ENCODE results near the gene GALNT5.

DNA sequence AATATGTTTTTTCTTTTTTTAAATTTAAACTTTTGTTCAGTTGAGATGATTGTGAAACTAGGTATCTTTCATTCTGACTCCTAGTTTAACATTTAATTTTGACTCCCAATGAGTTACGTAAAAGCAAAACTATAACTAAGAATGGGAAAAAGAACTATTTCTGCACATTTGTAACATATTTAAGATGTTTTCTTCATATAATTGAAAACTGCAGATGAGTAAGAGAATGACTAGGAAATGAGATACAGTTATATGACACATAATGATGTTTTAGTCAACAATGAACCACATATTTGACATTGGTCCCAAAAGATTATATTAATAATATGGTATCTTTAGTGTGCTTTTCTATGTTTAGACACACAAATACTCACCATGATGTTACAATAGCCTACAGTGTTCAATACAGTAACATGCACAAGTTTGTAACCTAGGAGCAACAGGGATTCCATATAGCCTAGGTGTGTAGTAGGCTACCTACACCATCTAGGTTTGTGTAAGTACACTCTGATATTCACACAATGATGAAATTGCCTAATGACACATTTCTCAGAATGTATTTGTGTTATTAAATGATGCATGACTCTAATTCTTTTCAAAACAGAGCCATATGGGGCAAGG is 55.5 kb downstream of the GALNT5 start:
- TF ChIP-seq POLR2A (IDR thresholded peaks at IDR 0.05), result no peak
- TF ChIP-seq, protein P1, sequence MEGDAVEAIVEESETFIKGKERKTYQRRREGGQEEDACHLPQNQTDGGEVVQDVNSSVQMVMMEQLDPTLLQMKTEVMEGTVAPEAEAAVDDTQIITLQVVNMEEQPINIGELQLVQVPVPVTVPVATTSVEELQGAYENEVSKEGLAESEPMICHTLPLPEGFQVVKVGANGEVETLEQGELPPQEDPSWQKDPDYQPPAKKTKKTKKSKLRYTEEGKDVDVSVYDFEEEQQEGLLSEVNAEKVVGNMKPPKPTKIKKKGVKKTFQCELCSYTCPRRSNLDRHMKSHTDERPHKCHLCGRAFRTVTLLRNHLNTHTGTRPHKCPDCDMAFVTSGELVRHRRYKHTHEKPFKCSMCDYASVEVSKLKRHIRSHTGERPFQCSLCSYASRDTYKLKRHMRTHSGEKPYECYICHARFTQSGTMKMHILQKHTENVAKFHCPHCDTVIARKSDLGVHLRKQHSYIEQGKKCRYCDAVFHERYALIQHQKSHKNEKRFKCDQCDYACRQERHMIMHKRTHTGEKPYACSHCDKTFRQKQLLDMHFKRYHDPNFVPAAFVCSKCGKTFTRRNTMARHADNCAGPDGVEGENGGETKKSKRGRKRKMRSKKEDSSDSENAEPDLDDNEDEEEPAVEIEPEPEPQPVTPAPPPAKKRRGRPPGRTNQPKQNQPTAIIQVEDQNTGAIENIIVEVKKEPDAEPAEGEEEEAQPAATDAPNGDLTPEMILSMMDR (IDR thresholded peaks at IDR 0.05), result no peak
